Epithelial cell of esophagus (primary cell): ENCODE results near the gene GOLGA8B.
"Not testable (repeated sequence)": the region's sequence is repeated elsewhere in the genome, so short reads cannot be mapped to it uniquely, and the experiment has no call there.

ENCODE experiments used
- DNase-seq: peaks from one replicate; pipeline ENCODE4 v3.0.0; 2010; ENCODE audit warnings: low read depth
- H3K4me3 ChIP-seq: 2 replicates; pipeline ENCODE4 v1.5.1; 2011; ENCODE audit warnings: mild to moderate bottlenecking, low read length, control low read depth

Gene GOLGA8B

GRCh38 chr15:34564711-34565110, 18.7 kb downstream of the GOLGA8B start:
- not testable (repeated sequence) for DNase-seq, H3K4me3 ChIP-seq

- DNase-seq, H3K4me3 ChIP-seq: not testable (repeated sequence)
Observed at GRCh38 chr15:34560814-34561213, 22.6 kb downstream of the GOLGA8B start.

- DNase-seq = not testable (repeated sequence)
Observed at GRCh38 chr15:34559764-34560163, 23.7 kb downstream of the GOLGA8B start.

GRCh38 chr15:34555162-34555561, 28.3 kb downstream of the GOLGA8B start:
- not testable (repeated sequence) for DNase-seq, H3K4me3 ChIP-seq

More at GRCh38 chr15:34559764-34560163, 23.7 kb downstream of the GOLGA8B start:
- H3K4me3 ChIP-seq = not testable (repeated sequence)

- not testable (repeated sequence) for H3K4me3 ChIP-seq, DNase-seq
Observed at GRCh38 chr15:34554716-34555115, 28.7 kb downstream of the GOLGA8B start.

- not testable (repeated sequence) for DNase-seq, H3K4me3 ChIP-seq
Observed at GRCh38 chr15:34554126-34554525, 29.3 kb downstream of the GOLGA8B start.

GRCh38 chr15:34550129-34550528, 33.3 kb downstream of the GOLGA8B start:
- DNase-seq, H3K4me3 ChIP-seq: not testable (repeated sequence)

- not testable (repeated sequence) for DNase-seq, H3K4me3 ChIP-seq
Observed at GRCh38 chr15:34549381-34549809, 34.1 kb downstream of the GOLGA8B start.

- DNase-seq = not testable (repeated sequence)
Observed at GRCh38 chr15:34543860-34544649, 39.4 kb downstream of the GOLGA8B start.

GRCh38 chr15:34535857-34536256, 47.6 kb downstream of the GOLGA8B start:
- not testable (repeated sequence) for H3K4me3 ChIP-seq, DNase-seq

More at GRCh38 chr15:34543860-34544649, 39.4 kb downstream of the GOLGA8B start:
- H3K4me3 ChIP-seq = not testable (repeated sequence)
